ENCODE data around the gene CNNM1. TPM values are rescaled to one million over a fixed set of nuclear protein-coding genes. Genes with fewer than 3 reads are reported as not detected.

CNNM1 gene
- total RNA-seq, 2 experiments from 2014 or later: 0.54 to 0.57 TPM

DNA sequence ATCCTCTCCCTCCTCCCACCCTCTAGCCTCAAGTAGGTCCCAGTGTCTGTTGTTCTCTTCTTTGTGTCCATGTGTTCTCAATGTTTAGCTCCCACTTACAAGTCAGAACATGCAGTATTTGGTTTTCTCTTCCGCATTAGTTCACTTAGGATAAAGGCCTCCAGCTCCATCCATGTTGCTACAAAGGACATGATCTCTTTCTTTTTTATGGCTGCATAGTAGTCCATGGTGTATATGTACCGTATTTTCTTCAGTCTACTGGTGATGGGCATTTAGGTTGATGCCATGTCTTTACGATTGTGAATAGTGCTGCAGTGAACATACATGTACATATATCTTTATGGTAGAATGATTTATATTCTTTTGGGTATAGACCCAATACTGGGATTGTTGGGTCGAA, 102.9 kb downstream of the CNNM1 start:
- Mint-ChIP-seq H3K27ac (peak overlapping the region; percentile 68), H3K9me3 (no peaks in the 10 kb centered on the region), H3K27me3 (no peaks in the 10 kb centered on the region), H3K4me3 (peak overlapping the region; percentile 100), H3K4me1 (peaks cover 37% of the 10 kb centered on the region), H3K36me3 (ENCODE audit: low read depth) (peaks cover 3% of the 10 kb centered on the region)
- ChIA-PET CTCF (interaction anchor here (1.2 kb wide), 1 partner anchor 614 kb away, joined by 3 read pairs; no protein-coding TSS in a partner anchor), POLR2A (no interaction called here)
- no peak for DNase-seq

DNA sequence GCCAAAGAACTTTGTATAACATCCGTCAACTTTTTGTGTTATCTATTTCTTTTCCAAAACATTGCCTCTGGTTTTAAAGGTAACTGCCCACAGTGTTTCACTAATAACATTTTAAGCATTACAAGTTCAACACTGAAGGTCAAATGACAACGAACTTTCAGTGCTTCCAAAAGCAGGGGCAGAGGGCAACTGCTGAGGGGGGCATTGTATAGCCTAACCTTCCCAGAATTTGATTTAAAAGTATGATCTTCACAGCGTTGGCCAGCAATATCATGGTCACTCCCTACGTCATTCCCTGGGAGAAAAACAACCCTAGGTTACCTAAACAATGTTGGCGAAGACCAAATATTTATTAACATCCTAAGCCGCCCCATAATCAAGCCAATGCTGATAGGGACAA, 103.7 kb downstream of the CNNM1 start:
- Mint-ChIP-seq H3K36me3 (ENCODE audit: low read depth) (peaks cover 3% of the 10 kb centered on the region), H3K27ac (no peak overlapping the region), H3K9me3 (no peaks in the 10 kb centered on the region), H3K4me3 (no peak overlapping the region), H3K4me1 (peaks cover 37% of the 10 kb centered on the region), H3K27me3 (no peaks in the 10 kb centered on the region)
- DNase-seq: no peak
- POLR2A ChIA-PET: no interaction called here
- CTCF ChIA-PET: no interaction called here

DNA sequence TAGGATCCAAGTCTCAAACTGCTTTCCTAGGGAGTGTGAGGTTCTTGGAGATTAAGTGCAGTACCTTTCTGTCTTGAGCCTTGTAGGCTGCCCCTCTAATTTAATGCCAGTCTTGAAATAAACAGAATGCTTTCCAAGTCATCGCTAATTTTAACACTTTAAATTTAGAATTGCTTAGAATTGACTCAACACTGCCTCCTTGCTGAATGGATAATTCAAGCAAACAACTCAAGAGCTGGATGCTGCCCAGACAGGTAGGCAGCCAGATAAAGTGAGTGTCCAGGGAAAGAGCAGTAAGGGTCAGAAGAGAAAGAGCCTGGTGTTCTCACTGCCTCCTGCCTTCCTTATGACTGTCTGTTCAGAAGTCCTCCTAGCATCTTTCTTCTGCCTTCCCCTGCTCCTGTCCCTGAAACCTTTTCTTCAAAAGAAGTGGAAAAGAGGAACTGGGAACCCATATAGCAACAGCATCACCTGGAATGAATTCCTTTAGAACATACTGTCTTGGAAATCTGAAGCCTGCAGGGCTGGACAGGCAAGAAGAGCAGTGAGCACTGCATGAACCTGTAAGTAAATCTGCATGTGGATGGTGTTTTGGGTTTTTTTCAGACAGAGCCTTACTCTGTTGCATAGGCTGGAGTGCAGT, 104.3 kb downstream of the CNNM1 start:
- Mint-ChIP-seq H3K36me3 (ENCODE audit: low read depth) (peaks cover 3% of the 10 kb centered on the region), H3K27ac (no peak overlapping the region), H3K27me3 (no peaks in the 10 kb centered on the region), H3K4me1 (peaks cover 37% of the 10 kb centered on the region), H3K9me3 (no peaks in the 10 kb centered on the region), H3K4me3 (no peak overlapping the region)
- no peak for DNase-seq
- ChIA-PET POLR2A (no interaction called here), CTCF (no interaction called here)

DNA sequence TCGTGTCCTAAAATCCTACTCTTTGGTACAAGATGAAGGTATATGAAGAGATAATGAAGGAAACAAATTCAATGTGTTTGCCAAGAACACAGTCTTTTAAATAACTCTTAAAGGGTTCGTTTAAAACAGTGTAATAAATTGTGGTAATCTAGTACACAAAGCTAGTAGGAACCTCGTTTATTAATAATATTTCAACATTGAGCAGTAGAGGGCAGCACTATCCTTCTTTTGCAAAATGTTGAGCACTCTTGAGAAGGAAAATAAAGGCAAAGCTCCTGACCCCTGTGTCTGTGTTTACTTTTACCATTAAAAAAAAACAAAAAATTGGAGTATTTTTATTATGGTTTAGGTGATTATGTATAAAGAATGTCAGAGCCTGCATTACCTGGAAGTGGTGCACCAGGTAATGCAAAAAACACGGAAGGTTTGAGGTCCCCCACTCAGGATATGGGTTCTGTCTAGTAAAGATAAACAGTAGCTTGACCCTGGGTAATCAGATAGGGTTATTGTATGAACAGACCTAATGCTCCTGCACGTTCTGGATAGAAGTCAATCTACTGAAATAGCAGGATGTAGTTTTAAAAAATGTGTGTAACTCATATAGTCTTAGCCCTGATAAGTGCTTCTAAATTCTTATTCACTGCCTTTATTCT, 107.0 kb downstream of the CNNM1 start:
- H3K27me3 Mint-ChIP-seq: no peaks in the 10 kb centered on the region
- H3K4me3 Mint-ChIP-seq: no peak overlapping the region
- no peaks in the 10 kb centered on the region for H3K9me3 Mint-ChIP-seq
- POLR2A ChIA-PET: no interaction called here
- peak; percentile 10 for DNase-seq
- peaks cover 3% of the 10 kb centered on the region for H3K36me3 Mint-ChIP-seq (ENCODE audit: low read depth)
- peaks cover 23% of the 10 kb centered on the region for H3K4me1 Mint-ChIP-seq
- H3K27ac Mint-ChIP-seq: no peak overlapping the region
- CTCF ChIA-PET: interaction anchor here (0.6 to 1.6 kb wide), 4 partner anchors 13 to 450 kb away, joined by 3 to 4 read pairs (median 4); no protein-coding TSS in a partner anchor

DNA sequence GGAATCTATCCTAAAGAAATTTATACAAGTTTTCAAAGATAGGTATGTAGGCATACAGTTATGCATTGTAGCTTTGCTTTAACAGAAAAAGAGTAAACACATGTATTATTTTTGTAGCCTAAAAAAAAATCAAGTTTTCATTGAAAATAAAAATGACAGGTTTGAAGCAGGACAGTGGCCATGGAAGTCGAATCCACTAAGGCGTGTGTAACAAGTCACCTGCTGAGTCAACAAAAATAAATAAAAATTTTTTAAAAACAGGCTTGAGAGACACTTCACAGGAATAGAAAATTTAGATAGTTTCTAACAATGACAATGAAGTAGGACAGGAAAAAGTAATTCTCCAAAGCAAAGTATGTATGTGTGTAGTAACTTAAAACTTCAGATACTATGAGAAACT, 109.7 kb downstream of the CNNM1 start:
- ChIA-PET POLR2A (no interaction called here), CTCF (no interaction called here)
- Mint-ChIP-seq H3K27me3 (no peaks in the 10 kb centered on the region), H3K9me3 (no peaks in the 10 kb centered on the region), H3K4me3 (no peak overlapping the region), H3K36me3 (ENCODE audit: low read depth) (no peaks in the 10 kb centered on the region), H3K27ac (no peak overlapping the region), H3K4me1 (peaks cover 3% of the 10 kb centered on the region)
- DNase-seq: no peak

DNA sequence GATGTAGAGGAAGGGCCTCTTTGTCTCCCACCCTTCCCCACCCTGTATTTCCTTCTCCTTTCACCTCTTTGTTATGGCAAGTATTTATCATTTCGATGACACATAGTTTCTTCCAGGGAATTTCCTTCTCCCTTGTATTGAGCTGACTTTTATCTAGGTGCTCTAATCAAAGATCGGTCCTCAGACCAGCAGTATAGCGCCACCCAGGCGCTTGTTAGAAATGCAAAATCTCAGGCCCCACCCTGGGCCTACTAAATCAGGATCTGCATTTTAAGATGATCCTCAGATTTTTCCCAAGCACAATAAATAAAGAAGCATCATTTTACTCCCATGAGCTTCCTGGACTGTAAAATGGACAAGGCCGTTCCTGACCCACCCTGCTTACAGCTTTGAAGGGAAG, 113.2 kb downstream of the CNNM1 start:
- no peak overlapping the region for H3K4me3 Mint-ChIP-seq
- no peaks in the 10 kb centered on the region for H3K4me1 Mint-ChIP-seq
- DNase-seq: no peak
- H3K9me3 Mint-ChIP-seq: no peaks in the 10 kb centered on the region
- peaks cover 9% of the 10 kb centered on the region for H3K27me3 Mint-ChIP-seq
- H3K36me3 Mint-ChIP-seq (ENCODE audit: low read depth): no peaks in the 10 kb centered on the region
- no peak overlapping the region for H3K27ac Mint-ChIP-seq
- ChIA-PET CTCF (no interaction called here), POLR2A (no interaction called here)

DNA sequence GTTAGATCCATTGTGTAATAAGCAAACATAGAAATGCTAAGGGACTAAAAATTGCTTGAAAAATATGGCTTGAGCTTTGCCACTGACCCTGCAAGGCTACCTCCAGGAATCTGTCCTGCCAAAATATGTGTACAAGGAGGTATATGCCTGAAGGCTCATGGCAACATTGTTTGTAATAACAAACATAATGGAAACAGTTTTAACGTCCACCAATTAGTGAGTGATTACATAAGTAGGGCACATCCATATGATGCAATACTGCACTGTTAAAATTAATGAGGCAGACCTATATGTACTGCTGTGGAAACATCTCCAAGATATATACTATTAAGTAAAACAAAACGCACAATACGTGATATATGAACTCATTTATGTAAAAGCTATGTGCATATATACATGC, 114.3 kb downstream of the CNNM1 start:
- Mint-ChIP-seq H3K36me3 (ENCODE audit: low read depth) (no peaks in the 10 kb centered on the region), H3K27ac (no peak overlapping the region), H3K4me3 (no peak overlapping the region), H3K9me3 (no peaks in the 10 kb centered on the region), H3K4me1 (no peaks in the 10 kb centered on the region), H3K27me3 (peaks cover 10% of the 10 kb centered on the region)
- POLR2A ChIA-PET: no interaction called here
- CTCF ChIA-PET: no interaction called here
- no peak for DNase-seq

Other genes starting within 250 kb of the CNNM1 start
- not detected for gene HPSE2, start 93.5 kb upstream of the CNNM1 start, total RNA-seq
- 10 to 100 TPM; 26.1 to 33.2 TPM for gene GOT1, start 101.3 kb downstream of the CNNM1 start, total RNA-seq
- not detected for gene NKX2-3, start 203.6 kb downstream of the CNNM1 start, total RNA-seq

All from activated CD4-positive, alpha-beta T cell treated with anti-CD3 and anti-CD28 coated beads, Interleukin-2, amount 10 ng/mL, durations not matched to agents 7 days and 5 days (primary cell).